Measurements from ENCODE around the gene TCF21. TPM values are rescaled to one million over a fixed set of nuclear protein-coding genes. Genes with fewer than 3 reads are reported as not detected.
A peak's percentile ranks its signal among the peaks of the same experiment; 100 is the strongest.

Gene TCF21
- total RNA-seq, 1 donor from 2014 or later, result 0.04 TPM

GRCh38 chr6:133887156-133887879, 1.6 kb upstream of the TCF21 start:
- Histone ChIP-seq H3K79me2 (ENCODE audit: low read depth) (no peaks in the 10 kb centered on the region), H3K4me1 (peaks cover 26% of the 10 kb centered on the region), H3F3A (ENCODE audit: low read depth) (peaks cover 9% of the 10 kb centered on the region), H3K9me3 (ENCODE audit: low read depth) (no peaks in the 10 kb centered on the region), H3K27me3 (peaks cover 94% of the 10 kb centered on the region), H3K36me3 (no peaks in the 10 kb centered on the region), H2AFZ (replicated peaks) (no peak overlapping the region), H3K4me2 (no peak overlapping the region), H4K20me1 (ENCODE audit: low read depth) (peaks cover 23% of the 10 kb centered on the region), H3K27ac (no peak overlapping the region), H3K9ac (no peak overlapping the region), H3K4me3 (no peak overlapping the region)
- no peaks in the 10 kb centered on the region for H3K9me3 Mint-ChIP-seq
- H3K4me3 Mint-ChIP-seq, result no peak overlapping the region
- H3K36me3 Mint-ChIP-seq, result no peaks in the 10 kb centered on the region
- no peak for TF ChIP-seq CTCF (IDR thresholded peaks at IDR 0.05)
- TF ChIP-seq EZH2 (IDR thresholded peaks at IDR 0.05), result no peak
- TF ChIP-seq EZH2phosphoT487 (IDR thresholded peaks at IDR 0.05), result no peak
- peaks cover 52% of the 10 kb centered on the region for H3K27me3 Mint-ChIP-seq (ENCODE audit: insufficient read depth, low read depth)
- H3K4me1 Mint-ChIP-seq, result peaks cover 12% of the 10 kb centered on the region
- H3K27ac Mint-ChIP-seq, result no peak overlapping the region
- DNase-seq (ENCODE audit: low spot score), result no peak

GRCh38 chr6:133887880-133888230, 1.1 kb upstream of the TCF21 start:
- no peaks in the 10 kb centered on the region for H3K36me3 Mint-ChIP-seq
- DNase-seq (ENCODE audit: low spot score), result no peak
- Histone ChIP-seq H3K27ac (no peak overlapping the region), H3K4me2 (no peak overlapping the region), H3K9ac (no peak overlapping the region), H3K4me1 (peaks cover 26% of the 10 kb centered on the region), H3K4me3 (no peak overlapping the region), H3K79me2 (ENCODE audit: low read depth) (no peaks in the 10 kb centered on the region), H3K9me3 (ENCODE audit: low read depth) (no peaks in the 10 kb centered on the region), H3K27me3 (peaks cover 99% of the 10 kb centered on the region), H4K20me1 (ENCODE audit: low read depth) (peaks cover 28% of the 10 kb centered on the region), H3K36me3 (no peaks in the 10 kb centered on the region), H2AFZ (replicated peaks) (no peak overlapping the region), H3F3A (ENCODE audit: low read depth) (peaks cover 14% of the 10 kb centered on the region)
- H3K4me3 Mint-ChIP-seq, result no peak overlapping the region
- TF ChIP-seq CTCF (IDR thresholded peaks at IDR 0.05) (no peak), EZH2 (IDR thresholded peaks at IDR 0.05) (no peak), EZH2phosphoT487 (IDR thresholded peaks at IDR 0.05) (no peak)
- H3K9me3 Mint-ChIP-seq, result no peaks in the 10 kb centered on the region
- peaks cover 14% of the 10 kb centered on the region for H3K4me1 Mint-ChIP-seq
- H3K27me3 Mint-ChIP-seq (ENCODE audit: insufficient read depth, low read depth), result peaks cover 57% of the 10 kb centered on the region
- H3K27ac Mint-ChIP-seq, result no peak overlapping the region

GRCh38 chr6:133889557-133890403, 867 bp downstream of the TCF21 start:
- Mint-ChIP-seq H3K27me3 (ENCODE audit: insufficient read depth, low read depth) (peaks cover 70% of the 10 kb centered on the region), H3K36me3 (no peaks in the 10 kb centered on the region), H3K4me1 (peaks cover 21% of the 10 kb centered on the region), H3K27ac (no peak overlapping the region), H3K9me3 (no peaks in the 10 kb centered on the region), H3K4me3 (peak overlapping the region; percentile 77)
- H3K79me2 ChIP-seq (ENCODE audit: low read depth), result no peaks in the 10 kb centered on the region
- H4K20me1 ChIP-seq (ENCODE audit: low read depth), result peaks cover 47% of the 10 kb centered on the region
- H3K9me3 ChIP-seq (ENCODE audit: low read depth), result no peaks in the 10 kb centered on the region
- H3K4me3 ChIP-seq, result peak overlapping the region; percentile 50
- peak overlapping the region; percentile 94 for H3K4me2 ChIP-seq
- H3K9ac ChIP-seq, result no peak overlapping the region
- TF ChIP-seq EZH2phosphoT487 (IDR thresholded peaks at IDR 0.05) (peak; percentile 85), EZH2 (IDR thresholded peaks at IDR 0.05) (peak; percentile 87), CTCF (IDR thresholded peaks at IDR 0.05) (peak; percentile 29)
- peaks cover 26% of the 10 kb centered on the region for H3K4me1 ChIP-seq
- H3F3A ChIP-seq (ENCODE audit: low read depth), result peaks cover 16% of the 10 kb centered on the region
- peaks cover 100% of the 10 kb centered on the region for H3K27me3 ChIP-seq
- peak overlapping the region; percentile 85 for H2AFZ ChIP-seq (replicated peaks)
- H3K27ac ChIP-seq, result no peak overlapping the region
- peak; percentile 79 for DNase-seq (ENCODE audit: low spot score)
- no peaks in the 10 kb centered on the region for H3K36me3 ChIP-seq

Measured in neural progenitor cell (in vitro differentiated cells).